Urothelium cell line (cell line): ENCODE data around the gene XBP1.
"Not testable (repeated sequence)": the region's sequence is repeated elsewhere in the genome, so short reads cannot be mapped to it uniquely, and the experiment has no call there.

Source experiments
- DNase-seq: peaks from one replicate; pipeline ENCODE4 v3.0.0; 2011; ENCODE audit warnings: low spot score, mixed read lengths
- FAIRE-seq: peaks from 2 replicates; lab custom pipeline; 2011; peaks lifted over from hg19 to GRCh38; lab: Jason Lieb, UNC

XBP1 gene

DNA sequence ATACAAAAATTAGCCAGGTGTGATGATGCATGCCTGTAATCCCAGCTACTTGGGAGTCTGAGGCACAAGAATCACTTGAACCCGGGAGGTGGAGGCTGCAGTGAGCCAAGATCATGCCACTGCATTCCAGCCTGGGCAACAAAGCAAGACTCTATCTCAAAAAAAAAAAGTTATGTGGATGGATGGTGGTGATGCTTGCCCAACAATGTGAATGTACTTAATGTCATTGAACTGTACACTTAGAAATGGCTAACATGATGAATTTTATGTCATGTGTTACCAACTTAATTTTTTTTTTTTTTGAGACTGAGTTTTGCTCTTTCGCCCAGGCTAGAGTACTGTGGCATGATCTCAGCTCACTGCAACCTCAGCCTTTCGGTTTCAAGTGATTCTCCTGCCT lies 45.9 kb downstream of the XBP1 start:
- not testable (repeated sequence) for FAIRE-seq, DNase-seq

DNA sequence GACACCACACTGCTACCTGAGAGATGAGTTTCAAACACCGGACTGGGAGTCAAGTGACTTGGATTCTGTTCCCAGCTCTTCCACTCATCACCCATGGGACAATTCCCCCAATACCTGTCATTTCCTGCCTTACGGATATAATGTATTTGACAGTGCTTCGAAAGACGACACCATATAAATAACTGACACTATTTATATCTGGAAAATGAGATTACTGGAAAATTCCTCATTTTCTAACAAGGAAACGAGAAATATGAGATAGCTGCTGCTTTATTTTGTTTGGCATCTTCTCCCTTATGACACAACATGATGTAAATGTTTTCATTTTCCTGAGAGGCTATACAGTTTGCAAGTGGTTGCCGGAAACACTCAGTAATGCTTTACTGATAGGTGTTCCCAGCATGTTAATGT lies 49.9 kb downstream of the XBP1 start:
- no peak for DNase-seq
- no peak for FAIRE-seq
